Measurements from ENCODE around the gene COL19A1. TPM values are rescaled to one million over a fixed set of nuclear protein-coding genes. Genes with fewer than 3 reads are reported as not detected.

The COL19A1 gene
- total RNA-seq, 1 experiment from 2014 or later: not detected

DNA sequence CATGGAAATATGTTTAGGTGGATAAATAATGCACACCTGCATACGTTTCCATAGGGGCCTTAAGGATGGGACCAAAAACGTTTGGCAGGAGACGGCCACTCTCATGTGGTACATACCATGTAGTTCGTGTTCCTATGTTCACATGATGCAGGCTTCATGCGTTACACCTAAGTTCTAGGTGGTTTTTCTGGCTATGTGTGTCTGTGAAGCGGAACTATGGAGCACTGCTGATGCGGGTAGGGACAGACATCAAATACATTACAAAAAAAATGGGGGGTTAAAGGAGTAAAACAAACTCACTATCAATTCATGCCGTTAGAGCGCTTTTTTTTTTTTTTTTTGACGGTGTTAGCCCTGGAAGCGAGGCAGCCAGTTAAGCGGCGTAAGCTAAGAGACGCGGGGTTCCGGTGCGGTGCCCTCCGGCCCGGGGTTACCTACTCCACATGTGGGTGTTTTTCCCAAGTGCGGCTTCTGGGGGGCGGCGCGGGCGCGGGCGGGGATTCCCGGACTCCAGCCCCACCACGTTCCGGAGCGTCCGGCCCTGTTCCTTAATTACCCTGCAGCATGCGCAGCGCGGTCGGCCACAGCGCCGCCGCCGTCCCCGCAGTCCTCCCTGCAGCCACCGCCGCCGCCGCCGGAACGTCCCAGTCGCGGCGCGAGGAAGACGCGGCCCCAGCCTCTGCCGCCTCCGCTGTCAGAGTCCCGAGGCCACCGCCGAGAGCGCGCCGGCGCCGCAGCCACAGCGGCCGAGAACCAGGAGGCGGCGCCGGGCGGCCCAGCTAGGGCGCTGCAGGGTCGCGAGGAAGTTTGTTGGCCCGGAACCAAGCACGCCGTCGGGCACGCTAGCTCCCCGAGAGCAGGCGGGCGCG lies 648 bp downstream of the COL19A1 start:
- intact Hi-C loops (cut with micrococcal nuclease; ENCODE audit: unreplicated experiment): no loop called here
- no TSS peak for BruUV-seq (replicated peaks)
- DNase-seq: no peak
- Histone ChIP-seq H4K20me1 (ENCODE audit: insufficient read depth) (no peaks in the 10 kb centered on the region), H3F3A (ENCODE audit: insufficient read depth, low read depth) (no peaks in the 10 kb centered on the region), H3K4me2 (peak overlapping the region; percentile 90), H3K79me2 (ENCODE audit: low read depth) (no peaks in the 10 kb centered on the region), H3K4me1 (replicated peaks; ENCODE audit: insufficient read depth) (no peaks in the 10 kb centered on the region), H3K9me2 (ENCODE audit: insufficient read depth) (no peaks in the 10 kb centered on the region), H3K27ac (no peak overlapping the region), H2AFZ (peak overlapping the region; percentile 82), H3K4me3 (peak overlapping the region; percentile 57), H3K9me3 (ENCODE audit: insufficient read depth, low read depth) (no peaks in the 10 kb centered on the region), H3K36me3 (ENCODE audit: low read depth) (no peaks in the 10 kb centered on the region), H3K27me3 (ENCODE audit: insufficient read depth, low read depth) (peaks cover 31% of the 10 kb centered on the region)
- no peak for TF ChIP-seq EZH2 (IDR thresholded peaks at IDR 0.05; ENCODE audit: low read depth)
- TF ChIP-seq, protein P1, sequence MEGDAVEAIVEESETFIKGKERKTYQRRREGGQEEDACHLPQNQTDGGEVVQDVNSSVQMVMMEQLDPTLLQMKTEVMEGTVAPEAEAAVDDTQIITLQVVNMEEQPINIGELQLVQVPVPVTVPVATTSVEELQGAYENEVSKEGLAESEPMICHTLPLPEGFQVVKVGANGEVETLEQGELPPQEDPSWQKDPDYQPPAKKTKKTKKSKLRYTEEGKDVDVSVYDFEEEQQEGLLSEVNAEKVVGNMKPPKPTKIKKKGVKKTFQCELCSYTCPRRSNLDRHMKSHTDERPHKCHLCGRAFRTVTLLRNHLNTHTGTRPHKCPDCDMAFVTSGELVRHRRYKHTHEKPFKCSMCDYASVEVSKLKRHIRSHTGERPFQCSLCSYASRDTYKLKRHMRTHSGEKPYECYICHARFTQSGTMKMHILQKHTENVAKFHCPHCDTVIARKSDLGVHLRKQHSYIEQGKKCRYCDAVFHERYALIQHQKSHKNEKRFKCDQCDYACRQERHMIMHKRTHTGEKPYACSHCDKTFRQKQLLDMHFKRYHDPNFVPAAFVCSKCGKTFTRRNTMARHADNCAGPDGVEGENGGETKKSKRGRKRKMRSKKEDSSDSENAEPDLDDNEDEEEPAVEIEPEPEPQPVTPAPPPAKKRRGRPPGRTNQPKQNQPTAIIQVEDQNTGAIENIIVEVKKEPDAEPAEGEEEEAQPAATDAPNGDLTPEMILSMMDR (conservative IDR thresholded peaks at IDR 0.05): no peak
- CTCF ChIA-PET: no interaction called here
- POLR2A ChIA-PET (ENCODE audit: unreplicated experiment): interaction anchor here (0.5 kb wide), 1 partner anchor 71 kb away, joined by 4 read pairs; no protein-coding TSS in a partner anchor

DNA sequence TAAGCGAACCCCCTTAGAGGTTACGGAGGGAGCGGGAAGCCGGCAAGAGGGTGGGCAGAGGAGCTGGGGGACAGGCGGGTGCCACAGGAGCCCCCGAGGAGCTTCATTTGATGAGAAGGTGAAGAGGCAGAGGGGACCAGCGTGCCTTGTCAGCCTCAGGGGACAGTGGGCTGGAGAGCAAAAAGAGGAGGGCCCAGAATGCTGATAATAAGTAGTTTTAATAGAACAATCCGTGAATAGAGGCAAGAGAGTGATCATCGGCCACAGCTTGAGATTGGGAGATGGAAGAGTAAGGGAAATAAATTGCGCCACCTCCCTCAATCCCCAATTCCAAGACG lies 1.3 kb downstream of the COL19A1 start:
- CTCF ChIA-PET: interaction anchor here (0.5 kb wide), 1 partner anchor 71 kb away, joined by 5 read pairs; no protein-coding TSS in a partner anchor
- Histone ChIP-seq H3F3A (ENCODE audit: insufficient read depth, low read depth) (no peaks in the 10 kb centered on the region), H3K79me2 (ENCODE audit: low read depth) (no peaks in the 10 kb centered on the region), H3K27ac (no peak overlapping the region), H2AFZ (peak overlapping the region; percentile 82), H3K4me3 (peak overlapping the region; percentile 57), H3K4me1 (replicated peaks; ENCODE audit: insufficient read depth) (no peaks in the 10 kb centered on the region), H3K27me3 (ENCODE audit: insufficient read depth, low read depth) (peaks cover 31% of the 10 kb centered on the region), H4K20me1 (ENCODE audit: insufficient read depth) (no peaks in the 10 kb centered on the region), H3K9me3 (ENCODE audit: insufficient read depth, low read depth) (no peaks in the 10 kb centered on the region), H3K9me2 (ENCODE audit: insufficient read depth) (no peaks in the 10 kb centered on the region), H3K36me3 (ENCODE audit: low read depth) (no peaks in the 10 kb centered on the region), H3K4me2 (peak overlapping the region; percentile 90)
- intact Hi-C loops (cut with micrococcal nuclease; ENCODE audit: unreplicated experiment): no loop called here
- TF ChIP-seq, protein P1 (conservative IDR thresholded peaks at IDR 0.05): no peak
- TF ChIP-seq EZH2 (IDR thresholded peaks at IDR 0.05; ENCODE audit: low read depth): no peak
- POLR2A ChIA-PET (ENCODE audit: unreplicated experiment): no interaction called here
- BruUV-seq (replicated peaks): no TSS peak
- no peak for DNase-seq

DNA sequence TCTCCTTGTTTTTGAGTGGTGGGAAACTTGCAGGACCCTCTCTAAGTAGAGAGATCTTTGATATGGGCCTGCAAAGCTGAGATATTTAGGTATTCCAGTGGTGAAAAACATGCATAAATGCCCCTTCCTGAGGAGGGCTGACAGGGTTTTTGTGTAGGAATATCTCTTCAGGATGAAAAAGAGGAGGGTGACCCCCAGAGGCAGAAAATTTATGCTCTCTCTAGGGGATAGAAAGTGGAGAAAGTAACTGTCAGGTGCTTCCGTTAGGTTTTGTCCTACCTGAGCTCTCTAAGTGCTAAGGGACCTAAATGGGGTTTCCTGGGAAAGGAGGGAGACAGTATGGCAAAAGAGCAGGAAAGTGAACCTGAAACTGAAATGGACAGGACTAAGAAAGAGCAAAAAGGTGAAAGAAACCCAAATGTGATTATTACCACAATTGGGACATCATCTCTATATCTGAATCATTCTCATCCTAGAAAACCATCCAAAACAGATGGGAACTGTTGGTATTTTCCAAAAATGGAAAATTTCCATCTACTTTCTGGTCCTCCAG lies 2.0 kb downstream of the COL19A1 start:
- no peaks in the 10 kb centered on the region for H3K9me3 ChIP-seq (ENCODE audit: insufficient read depth, low read depth)
- H3K4me2 ChIP-seq: no peak overlapping the region
- intact Hi-C loops (cut with micrococcal nuclease; ENCODE audit: unreplicated experiment): no loop called here
- H3K36me3 ChIP-seq (ENCODE audit: low read depth): no peaks in the 10 kb centered on the region
- ChIA-PET POLR2A (ENCODE audit: unreplicated experiment) (no interaction called here), CTCF (no interaction called here)
- no TSS peak for BruUV-seq (replicated peaks)
- H3K4me1 ChIP-seq (replicated peaks; ENCODE audit: insufficient read depth): no peaks in the 10 kb centered on the region
- no peak overlapping the region for H2AFZ ChIP-seq
- H3K27ac ChIP-seq: no peak overlapping the region
- peaks cover 31% of the 10 kb centered on the region for H3K27me3 ChIP-seq (ENCODE audit: insufficient read depth, low read depth)
- no peaks in the 10 kb centered on the region for H3K79me2 ChIP-seq (ENCODE audit: low read depth)
- H3K4me3 ChIP-seq: no peak overlapping the region
- H4K20me1 ChIP-seq (ENCODE audit: insufficient read depth): no peaks in the 10 kb centered on the region
- no peaks in the 10 kb centered on the region for H3F3A ChIP-seq (ENCODE audit: insufficient read depth, low read depth)
- TF ChIP-seq, protein P1 (conservative IDR thresholded peaks at IDR 0.05): no peak
- TF ChIP-seq EZH2 (IDR thresholded peaks at IDR 0.05; ENCODE audit: low read depth): no peak
- no peaks in the 10 kb centered on the region for H3K9me2 ChIP-seq (ENCODE audit: insufficient read depth)
- no peak for DNase-seq

Measured in PC-9 (cell line).